ENCODE data around the gene DMBX1.

Gene DMBX1

GRCh38 chr1:46459315-46459714 lies 30.3 kb upstream of the DMBX1 start:
- DNase-seq (ENCODE audit: low read depth) = no peak

DNA sequence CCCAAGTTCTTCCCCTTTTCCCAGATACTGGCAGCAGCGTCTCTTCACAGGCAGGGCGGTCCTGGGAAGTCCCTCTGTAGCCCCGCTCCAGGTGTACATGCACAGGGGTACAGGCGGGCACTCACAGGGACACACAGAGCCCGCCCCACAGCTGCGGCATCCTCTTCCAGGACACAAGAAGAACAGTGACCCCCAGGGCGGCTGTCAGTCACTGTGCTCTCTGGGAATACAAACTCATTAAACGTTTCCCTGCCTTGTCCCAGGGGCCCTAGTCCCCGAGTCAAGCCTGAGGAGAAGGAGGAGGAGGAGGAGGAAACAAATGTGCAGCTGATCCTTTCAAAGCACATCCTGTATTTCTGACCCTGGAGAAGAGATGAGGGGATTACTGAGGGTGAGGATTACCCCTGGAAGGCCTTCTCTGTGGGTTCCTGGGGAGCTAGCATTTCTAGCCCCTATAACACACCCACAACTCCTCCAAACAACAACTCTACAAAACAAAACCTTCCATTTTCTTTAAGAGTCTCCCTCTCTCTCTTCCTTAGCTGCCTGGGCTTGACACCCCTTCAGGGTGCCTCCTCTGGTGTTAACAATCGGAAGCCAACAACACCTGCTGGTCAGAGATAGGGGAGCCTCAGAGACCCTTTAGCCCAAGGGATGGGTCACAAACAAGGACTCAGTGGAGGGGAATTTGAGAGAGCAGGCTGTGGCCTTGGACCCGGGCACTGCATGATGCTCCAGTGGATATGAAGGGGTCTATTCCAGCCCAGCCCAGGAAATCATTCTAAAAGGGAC lies 28.4 kb upstream of the DMBX1 start:
- DNase-seq (ENCODE audit: low read depth) = no peak

DNA sequence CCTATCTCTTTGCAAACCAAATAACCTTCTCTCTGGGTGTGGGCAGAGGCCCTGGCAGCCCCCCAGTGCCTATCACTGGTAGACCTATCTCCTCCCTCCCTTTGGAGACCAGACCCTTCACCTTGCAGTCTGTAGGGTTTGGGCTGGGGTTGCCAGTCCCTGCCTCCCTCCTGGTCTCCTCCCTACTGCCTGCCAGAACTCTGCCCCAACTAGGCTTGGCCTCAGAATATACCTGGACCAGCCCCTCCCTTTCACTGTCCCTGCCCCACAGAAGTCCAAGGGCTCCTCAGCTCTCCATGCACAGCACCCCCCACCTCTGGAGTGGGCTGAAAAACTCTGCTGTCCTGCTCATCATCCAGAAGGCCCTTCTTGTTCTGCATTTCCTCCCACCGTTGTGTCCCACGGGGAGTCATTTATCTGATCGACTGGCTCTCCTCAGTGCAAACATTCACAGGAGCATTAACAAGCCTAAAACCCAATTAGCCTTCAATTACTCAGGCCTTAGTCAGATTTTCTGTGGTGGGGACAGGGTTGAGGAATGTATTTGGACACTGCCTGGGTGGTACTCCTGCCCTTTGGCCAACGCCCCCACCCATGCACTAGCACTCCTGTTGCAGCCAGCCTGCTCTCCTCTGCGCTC lies 27.7 kb upstream of the DMBX1 start:
- no peak for DNase-seq (ENCODE audit: low read depth)

- no peak for DNase-seq (ENCODE audit: low read depth)
These were observed 25.6 kb upstream of the DMBX1 start for GRCh38 chr1:46464013-46464548.

DNA sequence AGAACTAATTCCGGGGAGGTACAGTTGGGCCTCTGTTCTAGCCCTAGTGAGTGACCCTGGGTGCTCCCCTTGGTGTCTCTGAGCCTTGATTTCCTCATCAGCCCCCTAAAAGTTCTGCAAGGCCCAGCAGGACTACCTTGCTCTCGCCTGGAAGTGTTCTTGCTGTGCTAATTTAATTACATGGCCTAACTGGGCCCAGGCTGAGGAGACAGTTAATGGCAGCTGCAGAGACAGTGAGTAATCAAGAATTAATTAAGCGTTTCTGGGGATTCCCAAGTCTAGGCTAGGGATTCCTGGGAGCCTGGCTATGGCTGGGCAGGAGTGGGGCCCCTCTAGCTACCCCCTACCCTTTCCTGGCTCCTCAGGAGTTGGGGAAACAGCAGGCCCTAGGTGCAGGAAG lies 24.7 kb upstream of the DMBX1 start:
- no peak for DNase-seq (ENCODE audit: low read depth)

- no peak for DNase-seq (ENCODE audit: low read depth)
These were observed 23.6 kb upstream of the DMBX1 start for GRCh38 chr1:46465981-46466476.

DNA sequence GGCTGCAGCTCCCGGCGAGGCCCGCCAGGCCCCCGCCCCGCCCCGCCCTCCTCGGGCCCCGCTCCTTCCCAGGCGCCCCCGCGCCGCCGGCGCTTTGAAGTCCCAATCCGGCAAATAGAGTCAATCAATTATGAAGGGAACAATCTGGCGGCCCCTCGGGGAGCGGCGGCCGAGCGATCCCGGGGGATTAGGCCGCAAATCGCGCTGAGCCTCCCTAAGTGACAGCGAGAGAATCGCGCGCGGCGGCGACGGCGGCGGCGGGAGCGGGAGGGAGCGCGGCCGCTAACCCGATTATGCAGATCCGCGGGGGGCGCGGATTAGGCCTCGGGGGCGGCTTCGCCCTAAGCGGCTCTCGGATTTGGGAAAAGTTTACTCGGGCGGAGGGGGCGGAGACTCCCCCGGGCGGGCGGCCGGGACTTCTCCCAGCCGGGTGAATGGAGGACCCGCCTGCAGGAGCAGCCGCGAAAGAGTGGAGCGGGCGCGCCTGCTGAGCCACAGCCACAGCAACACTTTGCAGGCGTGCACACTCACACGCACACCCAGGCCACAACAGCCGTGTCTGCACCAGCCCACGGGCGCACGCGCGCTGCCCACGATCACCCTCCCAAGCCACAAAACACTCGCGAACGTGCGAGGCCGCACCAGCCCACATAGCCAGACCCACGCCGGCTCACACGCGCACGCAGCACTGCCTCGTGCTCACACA lies 23.0 kb upstream of the DMBX1 start:
- no peak for DNase-seq (ENCODE audit: low read depth)

- DNase-seq (ENCODE audit: low read depth) = no peak
These were observed 22.5 kb upstream of the DMBX1 start for GRCh38 chr1:46467183-46467504.

GRCh38 chr1:46469881-46470280 lies 19.8 kb upstream of the DMBX1 start:
- DNase-seq (ENCODE audit: low read depth) = no peak

DNA sequence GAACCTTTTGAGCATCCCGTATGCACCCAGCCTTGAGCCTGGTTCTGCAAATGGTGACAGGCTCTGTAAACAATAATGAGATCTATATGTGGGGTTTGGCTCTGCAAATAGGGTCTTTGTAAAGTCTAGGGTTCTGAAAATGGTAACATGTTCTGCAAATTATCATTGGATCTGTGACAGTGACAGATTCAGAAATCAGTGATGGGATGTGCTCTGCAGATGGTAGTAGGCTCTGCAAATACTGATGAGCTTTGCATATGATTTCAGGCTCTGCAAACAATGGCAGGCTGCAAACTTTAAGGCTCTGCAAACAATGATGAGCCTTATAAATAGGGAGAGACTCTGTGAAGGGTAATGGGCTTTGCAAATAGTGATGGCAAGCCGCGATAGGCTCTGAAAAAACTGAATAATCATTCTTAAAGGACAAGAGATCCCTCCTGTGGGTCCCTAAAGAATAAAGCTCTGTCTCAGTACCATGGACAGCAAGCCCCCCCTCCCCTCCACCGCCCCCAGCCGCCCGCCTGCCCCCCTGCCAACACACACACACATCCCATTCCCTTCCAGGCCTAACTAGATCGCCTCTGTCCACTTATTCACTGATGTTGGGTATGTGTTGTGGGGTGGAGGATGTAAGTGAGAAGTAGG lies 17.7 kb upstream of the DMBX1 start:
- no peak for DNase-seq (ENCODE audit: low read depth)

DNA sequence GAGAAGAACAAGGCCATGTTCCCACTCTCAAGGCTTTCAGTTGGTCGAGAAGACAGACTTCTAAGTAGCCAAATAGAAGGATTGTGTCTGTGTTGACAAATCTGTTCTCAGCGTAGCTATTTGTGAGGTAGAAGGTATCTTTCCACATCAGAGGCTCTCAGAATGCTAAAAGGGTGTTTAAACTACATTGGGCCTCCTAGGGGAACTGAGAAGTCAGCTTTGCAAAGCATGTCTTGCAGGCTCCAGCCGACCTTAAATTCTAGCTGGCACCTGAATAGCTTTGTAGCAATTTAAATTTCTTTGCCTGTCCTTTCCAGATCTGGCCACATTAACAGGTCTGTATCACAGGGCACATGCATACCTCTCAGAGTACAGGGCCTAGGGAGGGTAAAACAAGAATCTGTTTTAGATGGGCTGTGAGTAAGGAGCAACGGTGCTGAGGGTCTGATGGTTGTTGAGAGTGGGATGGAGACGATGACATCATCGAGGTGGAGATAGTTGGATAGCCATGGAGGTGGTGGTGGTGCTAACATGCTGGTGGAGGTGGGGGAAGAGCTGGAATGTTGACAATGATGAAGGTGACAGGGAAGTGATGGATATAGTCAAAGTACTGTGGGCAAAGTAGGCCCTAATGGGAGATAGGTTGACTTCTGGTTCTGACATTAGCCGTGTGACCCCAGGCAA lies 17.0 kb upstream of the DMBX1 start:
- DNase-seq (ENCODE audit: low read depth) = no peak

- DNase-seq (ENCODE audit: low read depth) = no peak
These were observed 15.6 kb upstream of the DMBX1 start for GRCh38 chr1:46473991-46474390.

GRCh38 chr1:46474570-46474969 lies 15.1 kb upstream of the DMBX1 start:
- DNase-seq (ENCODE audit: low read depth) = no peak

GRCh38 chr1:46476673-46477072 lies 13.0 kb upstream of the DMBX1 start:
- DNase-seq (ENCODE audit: low read depth) = no peak

DNA sequence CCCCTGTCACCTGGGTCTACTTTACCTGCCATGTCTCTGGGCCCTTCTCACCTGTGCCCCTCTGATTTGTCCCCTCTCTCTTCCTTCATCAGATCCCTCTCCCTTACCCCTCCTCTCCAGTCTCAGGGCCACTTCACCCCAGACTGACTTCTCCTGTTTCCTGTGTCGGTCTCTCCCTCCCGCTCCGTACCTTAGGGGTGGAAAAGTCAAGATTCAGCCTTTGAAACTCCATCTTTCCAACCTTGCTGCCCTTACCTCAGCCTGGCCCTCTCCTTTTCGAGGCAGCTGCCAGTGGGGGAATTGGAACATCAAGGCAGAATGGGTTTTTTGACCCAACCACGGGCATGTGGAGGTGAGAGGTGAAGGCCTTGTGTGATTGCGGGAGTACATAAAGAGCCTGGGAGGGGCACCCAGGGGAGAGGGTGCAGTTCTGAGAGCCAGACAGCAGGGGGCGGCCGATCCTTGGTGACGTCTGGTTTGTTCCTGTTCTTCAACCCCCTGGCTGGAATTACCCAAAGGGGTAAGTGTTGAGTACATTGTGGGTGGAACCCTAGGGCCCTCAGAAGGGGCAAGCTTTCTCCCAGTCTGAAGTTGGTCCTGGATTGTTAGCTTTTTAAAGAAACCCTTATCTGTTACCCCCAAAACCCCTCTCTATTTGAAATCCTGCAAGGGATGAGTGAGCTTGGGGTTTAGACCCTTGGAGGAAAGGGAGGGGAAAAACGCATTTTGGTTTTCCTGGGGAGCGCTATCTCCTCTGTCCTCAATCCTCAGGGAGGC lies 12.3 kb upstream of the DMBX1 start:
- DNase-seq (ENCODE audit: low read depth) = peak; percentile 11

DNA sequence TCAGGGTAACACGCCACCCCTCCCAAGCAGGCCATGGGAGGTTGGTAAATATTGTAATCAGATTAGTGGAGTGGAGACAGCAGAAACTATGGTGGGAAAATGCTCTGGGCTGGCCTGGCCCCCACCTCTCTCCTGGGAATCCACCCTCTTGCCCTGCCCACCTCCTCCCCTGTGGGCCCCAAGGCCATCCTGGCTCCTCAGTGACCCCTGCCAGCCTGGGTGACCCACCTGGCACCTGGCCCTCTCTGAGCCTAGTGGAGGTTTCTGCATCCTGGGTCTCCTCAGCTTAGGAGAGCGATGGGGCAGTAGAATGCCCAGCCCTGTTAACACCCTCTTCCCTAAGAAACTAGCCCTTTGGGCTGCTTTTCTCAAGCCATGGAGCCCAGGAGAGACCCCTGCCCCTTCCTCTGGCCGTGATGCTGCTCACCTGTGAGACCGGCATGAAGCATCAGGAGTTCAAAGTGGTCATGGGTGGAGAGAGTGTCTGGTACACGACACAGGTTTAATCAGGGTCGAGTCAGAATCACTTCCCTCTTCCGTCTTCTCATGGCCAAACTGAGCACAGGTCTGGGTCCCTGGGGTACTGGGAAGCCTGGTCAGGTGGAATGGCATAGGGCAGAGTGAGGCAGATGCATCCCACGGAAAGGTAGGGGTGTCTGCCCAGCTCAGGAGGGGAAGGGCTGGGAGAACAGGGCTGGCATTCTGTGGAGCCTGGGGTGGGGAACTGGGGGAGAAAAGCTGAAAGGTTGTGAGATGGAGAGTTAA lies 10.7 kb upstream of the DMBX1 start:
- no peak for DNase-seq (ENCODE audit: low read depth)

DNA sequence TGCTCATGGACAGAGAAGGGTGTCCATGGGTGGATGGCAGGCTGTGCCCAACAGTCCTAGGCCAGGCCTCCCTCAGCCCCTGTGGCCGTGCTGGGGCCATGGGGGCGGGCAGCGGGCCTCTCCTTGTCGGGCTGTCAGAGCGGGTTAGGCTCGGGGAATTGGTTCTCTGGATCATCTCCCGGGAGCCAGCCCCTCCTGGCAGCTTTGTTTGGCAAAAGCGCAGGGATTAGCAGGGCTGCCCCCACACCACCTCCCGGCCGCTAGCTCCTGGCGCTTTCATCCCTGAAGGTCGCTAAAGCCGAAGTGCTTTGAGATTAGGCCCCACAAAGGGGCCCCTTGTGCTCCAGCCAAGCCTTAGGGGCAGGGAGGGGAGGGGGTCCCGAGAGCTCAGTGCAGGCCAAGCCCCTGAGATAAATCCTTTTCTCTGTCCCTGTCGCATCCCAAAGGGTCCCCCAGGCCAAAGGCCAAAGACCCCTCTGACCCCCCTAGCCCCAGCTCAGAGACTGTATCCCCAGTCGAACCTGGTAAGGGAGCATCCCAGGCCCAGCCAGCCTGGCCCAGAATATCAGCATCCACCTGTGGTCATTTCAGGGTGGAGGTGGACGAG lies 9.8 kb upstream of the DMBX1 start:
- no peak for DNase-seq (ENCODE audit: low read depth)

DNA sequence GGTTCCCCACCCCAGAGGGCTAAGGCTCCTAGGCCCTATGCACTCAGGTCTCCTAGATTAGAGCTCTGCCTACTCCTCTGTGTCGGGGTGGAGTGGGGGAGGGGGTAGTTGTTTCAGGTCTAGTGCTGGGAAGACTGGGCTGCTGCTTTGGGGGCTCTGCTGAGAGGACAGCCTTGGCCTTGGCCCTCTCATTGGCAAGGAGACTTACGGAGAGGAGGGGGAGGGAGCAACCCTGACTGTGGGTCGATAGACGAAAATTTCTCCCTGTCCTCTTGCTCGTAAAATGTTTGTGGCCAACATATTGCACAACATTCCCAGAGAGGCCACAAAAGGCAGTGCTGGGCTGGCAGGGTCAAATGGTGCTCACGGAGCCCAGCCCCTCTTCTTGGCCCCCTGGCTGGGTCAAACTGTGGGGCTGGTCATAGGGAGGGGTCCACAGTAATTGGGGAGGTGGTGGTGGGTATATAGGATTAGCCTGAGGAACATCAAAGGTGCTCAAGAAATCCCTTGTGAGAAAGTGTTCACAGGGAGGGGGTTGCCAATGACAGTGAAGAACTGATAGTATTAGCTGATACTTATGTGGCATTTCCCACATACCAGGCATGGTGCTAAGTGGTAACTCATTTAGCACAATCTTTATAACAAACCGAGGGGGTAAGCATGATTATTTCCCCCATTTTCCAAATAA lies 8.5 kb upstream of the DMBX1 start:
- DNase-seq (ENCODE audit: low read depth) = no peak

- DNase-seq (ENCODE audit: low read depth) = no peak
These were observed 7.7 kb upstream of the DMBX1 start for GRCh38 chr1:46481961-46482360.

All from non-pigmented ciliary epithelial cell (primary cell).